GM19452 (cell line): ENCODE measurements around the gene NUS1.
"Not testable (repeated sequence)": the region's sequence is repeated elsewhere in the genome, so short reads cannot be mapped to it uniquely, and the experiment has no call there.

Source experiments
- ATAC-seq: cut with Tn5 transposase; IDR thresholded peaks from one replicate; pipeline ENCODE4 v1.9.1; 2021; ENCODE audit not compliant: unreplicated experiment

The NUS1 gene

DNA sequence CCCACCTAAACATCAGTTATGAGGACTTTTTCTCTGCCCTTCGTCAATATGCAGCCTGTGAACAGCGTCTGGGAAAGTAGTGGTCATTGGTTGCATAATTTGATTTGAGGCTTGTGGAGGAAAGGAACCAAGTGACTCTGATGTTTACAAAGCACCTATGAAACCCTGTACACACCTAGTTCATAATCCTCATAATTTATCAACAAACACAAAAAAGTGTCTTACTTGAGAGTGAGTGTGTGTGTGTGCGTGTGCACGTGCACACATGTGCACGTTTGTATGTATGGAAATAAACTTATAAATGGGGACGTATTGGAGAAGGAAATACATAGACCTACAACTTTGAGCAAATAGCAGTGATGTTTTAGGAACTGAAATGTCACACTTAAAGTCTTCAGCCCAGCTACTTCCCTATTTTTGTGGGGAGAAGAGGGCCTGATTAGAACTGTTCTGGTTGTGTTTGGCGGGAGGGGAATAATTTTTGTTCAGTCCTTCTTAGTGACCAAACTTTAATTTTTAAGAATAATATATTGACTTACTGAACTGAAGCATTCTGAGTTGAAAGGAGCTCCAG is 31.8 kb downstream of the NUS1 start:
- ATAC-seq = not testable (repeated sequence)

DNA sequence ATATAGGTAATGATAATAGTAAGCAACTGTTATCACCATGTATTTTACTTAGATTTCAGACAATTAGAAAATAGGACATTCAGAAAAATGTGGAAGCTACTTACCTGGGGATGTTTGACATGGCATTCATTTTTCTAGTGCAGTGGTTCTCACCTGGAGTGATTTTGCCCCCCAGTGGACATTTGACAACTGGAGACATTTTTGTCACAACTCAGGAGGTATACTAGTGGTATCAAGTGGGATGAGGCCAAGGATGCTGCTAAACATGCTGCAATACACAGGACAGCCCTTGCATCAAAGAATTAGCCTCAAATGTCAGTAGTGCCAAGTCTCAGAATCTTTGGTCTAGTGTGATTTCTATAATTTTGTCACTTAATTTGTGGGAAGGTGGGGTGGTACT is 36.1 kb downstream of the NUS1 start:
- ATAC-seq = no peak

GRCh38 chr6:117718895-117719294 is 43.6 kb downstream of the NUS1 start:
- no peak for ATAC-seq

GRCh38 chr6:117721520-117721919 is 46.3 kb downstream of the NUS1 start:
- ATAC-seq = not testable (repeated sequence)

DNA sequence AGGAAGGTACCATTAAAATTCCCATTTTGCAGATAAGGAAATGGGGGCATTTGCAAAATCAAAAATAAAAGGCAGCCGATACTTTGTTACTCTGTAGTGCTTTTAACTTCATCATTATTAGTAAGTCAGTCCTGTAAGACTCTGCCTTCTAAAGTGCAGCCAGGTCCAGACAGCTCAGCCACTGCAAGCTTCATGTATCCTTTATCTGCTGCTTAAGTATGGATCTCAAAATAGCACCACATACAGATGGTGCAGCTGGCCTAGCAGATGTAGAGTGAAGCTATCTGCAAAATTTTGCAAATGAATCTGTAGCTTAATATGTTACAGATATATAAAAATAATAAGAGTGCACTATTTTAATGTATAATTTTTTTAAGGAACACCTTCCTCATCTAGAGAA is 53.4 kb downstream of the NUS1 start:
- ATAC-seq = no peak

GRCh38 chr6:117729613-117730012 is 54.3 kb downstream of the NUS1 start:
- no peak for ATAC-seq

GRCh38 chr6:117733341-117733740 is 58.1 kb downstream of the NUS1 start:
- ATAC-seq = no peak

- ATAC-seq = no peak
Observed at GRCh38 chr6:117739869-117740268, 64.6 kb downstream of the NUS1 start.

- ATAC-seq = no peak
Observed at GRCh38 chr6:117740605-117741004, 65.3 kb downstream of the NUS1 start.

- ATAC-seq = not testable (repeated sequence)
Observed at GRCh38 chr6:117750675-117751074, 75.4 kb downstream of the NUS1 start.
